NK-92 treated with Interleukin-12 subunit alpha and Interleukin-12 subunit beta, amount 100 ng/mL, for 24 hours (cell line): Measurements from ENCODE around the gene CA7.
"Not testable (repeated sequence)": the region's sequence is repeated elsewhere in the genome, so short reads cannot be mapped to it uniquely, and the experiment has no call there.

Experiments
- DNase-seq: peaks from one replicate; lab custom pipeline; 2025; lab: John Stamatoyannopoulos, UW

The CA7 gene

DNA sequence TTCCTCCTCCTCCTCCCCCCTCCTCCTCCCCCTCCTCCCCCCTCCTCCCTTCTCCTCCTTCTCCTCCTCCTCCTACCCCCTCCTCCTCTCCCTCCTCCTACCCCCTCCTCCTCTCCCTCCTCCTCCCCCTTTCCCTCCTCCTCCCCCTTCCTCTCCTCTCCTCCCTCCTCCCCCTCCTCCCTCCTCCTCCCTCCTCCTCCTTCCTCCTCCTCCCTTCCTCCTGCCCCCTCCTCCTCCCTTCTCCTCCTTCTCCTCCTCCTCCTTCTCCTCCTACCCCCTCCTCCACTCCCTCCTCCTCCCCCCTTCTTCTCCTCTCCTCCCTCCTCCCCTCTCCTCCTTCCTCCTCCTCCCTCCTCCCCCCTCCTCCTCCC is 29.5 kb downstream of the CA7 start:
- DNase-seq: no peak

GRCh38 chr16:66874079-66874775 is 30.0 kb downstream of the CA7 start:
- DNase-seq: no peak

- DNase-seq: peak; percentile 63
Measured at GRCh38 chr16:66878067-66878466, 33.9 kb downstream of the CA7 start.

- DNase-seq: peak; percentile 92
Measured at GRCh38 chr16:66880288-66881013, 36.2 kb downstream of the CA7 start, which contains the start of gene PDP2. Gene PDP2 (plus strand): TSS chr16:66880515. CDS start chr16:66884285, 3,770 bp downstream.

DNA sequence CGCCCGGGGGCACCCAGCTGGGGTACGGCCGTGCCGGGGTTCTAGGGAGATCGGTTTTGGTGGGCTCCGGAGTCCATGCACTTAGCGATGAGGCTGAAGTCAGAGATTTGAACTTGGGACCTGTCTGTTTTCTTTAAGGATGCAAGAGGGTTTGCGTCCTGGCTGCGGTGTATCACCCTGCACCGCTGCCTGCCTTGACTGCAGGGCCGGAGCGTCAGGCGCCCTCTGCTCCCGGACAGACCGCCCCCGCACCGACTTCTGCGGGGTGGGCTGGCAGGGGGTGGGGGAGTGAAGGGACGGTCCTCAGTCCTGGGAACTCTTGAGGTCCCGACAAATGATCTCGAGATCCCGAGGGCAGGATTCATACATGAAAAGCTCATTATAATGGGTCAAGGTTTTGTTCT is 36.8 kb downstream of the CA7 start:
- no peak for DNase-seq

GRCh38 chr16:66881560-66881959 is 37.3 kb downstream of the CA7 start:
- DNase-seq: no peak

DNA sequence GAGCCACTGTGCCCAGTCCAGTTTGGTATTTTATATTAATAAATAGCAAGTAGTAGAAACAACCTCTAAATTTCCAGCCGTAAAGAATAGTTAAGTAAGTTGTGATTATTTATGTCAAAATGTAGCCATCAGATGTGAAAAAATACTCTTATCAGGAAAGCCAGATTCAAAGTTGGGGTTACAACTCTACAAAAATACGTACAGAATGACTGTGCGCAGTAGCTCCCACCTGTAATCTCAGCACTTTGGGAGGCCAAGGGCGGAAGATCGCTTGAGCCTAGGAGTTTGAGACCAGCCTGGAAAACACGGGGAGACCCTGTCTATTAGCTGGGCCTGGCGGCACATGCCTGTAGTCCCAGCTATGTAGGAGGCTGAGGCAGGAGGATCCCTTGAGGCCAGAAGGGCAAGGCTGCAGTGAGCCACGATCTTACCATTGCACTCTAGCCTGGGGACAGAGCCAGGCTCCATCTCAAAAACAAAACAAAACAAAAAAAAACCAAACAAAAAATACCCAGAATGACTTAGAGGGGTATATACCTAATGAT is 37.8 kb downstream of the CA7 start:
- no peak for DNase-seq

DNA sequence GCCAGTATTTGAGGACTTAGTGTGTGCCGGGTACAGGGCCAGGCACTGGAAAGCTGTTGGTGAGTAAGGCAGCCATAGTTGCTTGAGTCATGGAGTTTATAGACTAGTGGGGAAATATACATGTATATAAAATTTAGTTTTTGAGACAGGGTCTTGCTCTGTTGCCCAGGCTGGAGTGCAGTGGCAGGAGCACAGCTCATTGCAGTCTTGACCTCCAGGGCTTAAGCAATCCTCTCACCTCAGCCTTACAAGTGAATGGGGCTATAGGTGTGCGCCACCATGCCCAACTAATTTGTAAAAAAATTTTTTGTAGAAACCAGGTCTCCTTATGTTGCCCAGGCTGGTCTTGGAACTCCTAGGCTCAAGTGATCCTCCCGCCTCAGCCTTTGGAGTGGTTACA is 38.5 kb downstream of the CA7 start:
- DNase-seq: no peak

DNA sequence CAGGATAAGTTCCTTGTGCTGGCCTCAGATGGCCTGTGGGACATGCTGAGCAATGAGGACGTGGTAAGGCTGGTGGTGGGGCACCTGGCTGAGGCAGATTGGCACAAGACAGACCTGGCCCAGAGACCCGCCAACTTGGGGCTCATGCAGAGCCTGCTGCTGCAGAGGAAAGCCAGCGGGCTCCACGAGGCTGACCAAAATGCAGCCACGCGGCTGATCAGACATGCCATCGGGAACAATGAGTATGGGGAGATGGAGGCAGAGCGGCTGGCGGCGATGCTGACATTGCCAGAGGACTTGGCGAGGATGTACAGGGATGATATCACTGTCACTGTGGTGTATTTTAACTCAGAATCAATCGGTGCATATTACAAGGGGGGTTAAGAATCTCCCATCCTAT is 41.3 kb downstream of the CA7 start:
- DNase-seq: no peak

- no peak for DNase-seq
Measured at GRCh38 chr16:66886321-66886720, 42.1 kb downstream of the CA7 start.

DNA sequence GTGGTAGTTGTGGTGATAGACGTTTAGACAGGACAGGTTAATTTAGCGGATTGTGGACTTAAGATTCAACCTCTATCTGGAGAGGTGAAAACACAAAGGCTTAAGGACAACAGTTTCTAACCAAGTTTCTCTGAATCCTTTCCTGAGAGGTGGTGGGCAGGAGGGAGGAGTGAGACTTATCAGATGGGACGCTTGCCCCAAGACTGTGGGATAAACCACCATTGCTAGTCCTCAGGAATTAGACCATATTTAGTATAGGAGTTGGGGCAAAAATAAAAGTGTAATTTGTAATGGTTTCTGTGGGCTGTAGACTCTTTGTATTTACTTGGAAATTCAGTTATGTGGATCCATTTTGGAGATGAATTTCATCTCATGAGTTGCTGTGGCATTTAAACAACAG is 42.7 kb downstream of the CA7 start:
- no peak for DNase-seq

DNA sequence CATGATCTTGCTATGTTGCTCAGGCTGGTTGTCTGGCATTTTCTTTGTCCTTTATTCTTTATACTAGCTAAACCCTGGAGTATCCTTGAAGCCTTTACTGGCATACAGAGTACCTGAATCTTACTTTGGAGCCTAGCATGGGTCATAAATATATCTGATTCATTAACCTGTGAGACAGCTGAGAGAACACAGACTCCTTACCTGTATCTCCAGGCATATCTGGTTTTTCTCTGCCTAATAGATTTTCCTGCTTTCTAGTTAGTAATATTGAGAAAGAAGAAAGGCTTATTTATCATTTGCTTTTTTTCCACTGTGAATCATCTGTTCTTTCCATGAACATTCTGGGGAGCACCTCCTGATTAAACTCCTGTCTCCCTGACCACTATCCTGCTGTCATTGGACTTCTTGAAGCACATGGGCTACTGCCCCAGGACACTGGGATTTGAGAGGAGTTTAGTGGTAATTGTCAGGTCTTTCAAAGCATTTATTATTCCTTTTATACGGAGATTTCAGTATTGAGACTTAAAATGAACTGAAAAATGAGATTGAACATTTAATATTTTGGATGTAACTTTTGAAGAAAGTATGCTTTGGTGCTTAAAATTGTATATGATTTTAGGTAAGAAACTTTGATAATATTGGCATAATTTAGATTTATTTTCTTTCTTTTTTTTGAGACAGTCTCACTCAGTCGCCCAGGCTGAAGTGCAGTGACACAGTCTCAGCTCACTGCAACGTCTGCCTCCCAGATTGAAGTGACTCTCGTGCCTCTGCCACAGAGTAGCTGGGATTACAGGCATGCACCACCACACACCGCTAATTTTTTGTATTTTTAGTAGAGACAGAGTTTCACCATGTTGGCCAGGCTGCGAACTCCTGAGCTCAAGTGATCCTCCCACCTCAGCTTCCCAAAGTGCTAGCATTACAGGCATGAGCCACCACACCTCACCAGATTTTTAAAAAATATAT is 44.7 kb downstream of the CA7 start:
- no peak for DNase-seq

- no peak for DNase-seq
Measured at GRCh38 chr16:66889622-66890021, 45.4 kb downstream of the CA7 start.

- DNase-seq: no peak
Measured at GRCh38 chr16:66890799-66891198, 46.6 kb downstream of the CA7 start.

DNA sequence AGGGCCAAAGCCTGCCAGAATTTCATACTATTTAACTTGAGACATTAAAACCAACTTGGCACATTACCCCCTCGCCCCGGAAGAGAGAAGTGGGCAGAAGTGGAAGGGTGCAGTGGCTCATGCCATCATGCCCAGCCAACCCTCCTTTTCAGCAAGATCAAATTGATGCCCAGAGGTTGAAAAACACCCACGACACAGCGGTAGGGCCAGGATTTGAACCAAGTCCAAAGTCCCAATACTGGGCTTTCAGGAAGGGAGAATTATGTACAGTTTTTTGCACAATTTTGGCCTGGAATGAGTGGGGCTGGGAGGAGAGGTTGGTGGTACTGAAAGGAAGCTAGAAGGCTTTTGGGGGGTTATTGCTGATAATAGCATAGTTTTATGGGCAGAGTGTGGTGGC is 47.1 kb downstream of the CA7 start:
- DNase-seq: no peak

DNA sequence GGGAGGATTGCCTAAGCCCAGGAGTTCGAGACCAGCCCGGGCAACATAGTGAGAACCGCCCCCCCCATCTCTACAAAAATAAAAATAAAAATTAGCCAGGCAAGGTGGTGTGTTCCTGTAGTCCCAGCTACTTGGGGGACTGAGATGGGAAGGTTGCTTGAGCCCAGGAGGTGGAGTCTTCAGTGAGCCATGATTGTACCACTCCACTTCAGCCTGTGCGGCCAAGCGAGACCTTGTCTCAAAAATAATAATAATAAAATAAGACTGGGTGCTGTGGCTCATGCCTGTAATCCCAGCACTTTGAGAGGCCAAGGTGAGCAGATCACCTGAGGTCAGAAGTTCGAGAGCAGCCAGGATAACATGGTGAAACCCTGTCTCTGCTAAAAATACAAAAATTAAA is 47.6 kb downstream of the CA7 start:
- no peak for DNase-seq

DNA sequence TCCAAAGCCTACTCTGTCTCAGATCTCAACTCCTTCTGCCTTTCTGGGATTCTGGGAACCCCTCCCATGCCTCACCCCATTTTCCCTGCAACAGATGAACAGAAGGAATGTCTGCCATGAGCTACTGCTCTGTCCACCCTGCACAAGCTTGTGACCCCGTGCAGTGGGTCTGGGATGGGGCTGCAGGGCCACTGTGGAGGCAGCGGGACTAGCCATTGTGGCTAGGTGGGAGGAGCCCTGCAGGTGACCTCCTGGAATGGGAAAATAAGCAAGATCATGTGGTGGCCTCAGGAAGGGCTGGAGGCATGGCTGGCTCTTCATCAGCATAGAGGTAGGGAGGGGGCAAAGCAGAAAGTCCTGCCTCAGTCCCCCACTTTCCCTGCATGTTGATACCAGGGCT is 49.8 kb downstream of the CA7 start:
- DNase-seq: no peak

GRCh38 chr16:66894948-66895688 is 50.9 kb downstream of the CA7 start:
- DNase-seq: peak; percentile 27

DNA sequence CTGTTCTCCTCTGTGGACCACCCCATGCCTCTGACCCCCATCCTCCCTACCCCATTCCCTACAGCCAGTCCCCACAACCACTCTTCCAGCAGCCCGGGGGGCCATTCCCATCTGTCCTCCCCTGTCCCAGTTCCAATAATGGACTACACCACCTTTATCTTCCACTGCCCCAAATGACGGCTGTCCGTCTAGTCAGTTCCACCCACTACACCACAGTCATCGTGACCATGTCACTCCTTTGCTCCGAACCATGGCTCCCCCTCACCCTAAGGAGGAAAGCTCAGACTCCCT is 51.4 kb downstream of the CA7 start:
- DNase-seq: no peak

DNA sequence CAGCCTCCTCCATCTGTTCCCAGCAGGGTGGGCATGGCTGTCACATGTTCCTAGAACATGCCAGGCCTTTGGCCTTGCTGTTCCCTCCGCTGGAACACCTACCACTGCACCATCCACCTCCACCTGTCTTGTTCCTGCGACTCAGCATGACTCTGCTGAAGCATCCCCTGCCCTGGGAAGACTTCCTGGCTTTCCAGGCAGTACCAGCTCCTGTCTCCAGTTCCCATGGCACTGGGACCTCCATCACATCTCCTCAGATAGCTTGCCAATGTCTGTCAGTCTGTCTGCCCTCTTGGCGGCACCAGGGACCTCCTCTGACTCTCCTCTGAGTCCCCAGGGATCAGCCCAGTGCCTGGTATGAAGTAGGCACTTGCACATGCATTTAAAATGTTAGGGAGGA is 51.8 kb downstream of the CA7 start:
- DNase-seq: no peak

- not testable (repeated sequence) for DNase-seq
Measured at GRCh38 chr16:66896682-66897081, 52.5 kb downstream of the CA7 start.

GRCh38 chr16:66898207-66898606 is 54.0 kb downstream of the CA7 start:
- no peak for DNase-seq
